ENCODE results near the gene BCKDHB. TPM values are rescaled to one million over a fixed set of nuclear protein-coding genes. Genes with fewer than 3 reads are reported as not detected.

The BCKDHB gene
- total and polyA plus RNA-seq, 2 donors (not counting 3 experiments of a cell fraction or from before 2014, with no cell fraction given): 5.6 to 12.2 TPM

GRCh38 chr6:80329496-80329895 is 223.0 kb downstream of the BCKDHB start:
- Histone ChIP-seq H3K79me2 (ENCODE audit: control insufficient read depth, insufficient read depth, low read length) (no peaks in the 10 kb centered on the region), H3K9me1 (replicated peaks; ENCODE audit: control insufficient read depth, extremely low read depth, insufficient read depth, low read length) (no peaks in the 10 kb centered on the region), H2AFZ (ENCODE audit: low read depth, low read length) (no peak overlapping the region), H3K36me3 (ENCODE audit: control insufficient read depth in 2 of 2, extremely low read depth in 1 of 2, insufficient read depth in 2 of 2, low read length in 2 of 2) (no peaks in the 10 kb centered on the region), H3K9ac (replicated peaks; ENCODE audit: extremely low read depth, insufficient read depth, low read length) (no peak overlapping the region), H3K27me3 (ENCODE audit: control insufficient read depth in 2 of 2, insufficient read depth in 2 of 2, low read length in 2 of 2) (no peaks in the 10 kb centered on the region), H3K9me3 (replicated peaks; ENCODE audit: control insufficient read depth, insufficient read depth, low read length) (no peaks in the 10 kb centered on the region), H3K27ac (ENCODE audit: insufficient read depth, low read depth, low read length) (no peak overlapping the region), H3K4me1 (ENCODE audit: control insufficient read depth, extremely low read depth, insufficient read depth, low read length) (no peaks in the 10 kb centered on the region), H3K4me2 (ENCODE audit: insufficient read depth, low read length) (no peak overlapping the region), H4K20me1 (replicated peaks; ENCODE audit: control insufficient read depth, extremely low read depth, insufficient read depth, low read length) (no peaks in the 10 kb centered on the region), H3K4me3 (replicated peaks in 1 of 3; ENCODE audit: insufficient read depth in 1 of 3, low read depth in 1 of 3, low read length in 3 of 3) (no peak overlapping the region)
- CTCF ChIA-PET: no interaction called here
- FAIRE-seq: no peak
- no peak for DNase-seq (ENCODE audit: low read depth, low spot score)
- BruUV-seq (replicated peaks): no TSS peak
- intact Hi-C loops (cut with micrococcal nuclease): no loop called here
- no peak for TF ChIP-seq POLR2AphosphoS5 (IDR thresholded peaks at IDR 0.05; ENCODE audit: insufficient read depth, low read depth, low read length)
- TF ChIP-seq EZH2 (IDR thresholded peaks at IDR 0.05; ENCODE audit: borderline replicate concordance, low read depth, low read length, severe bottlenecking): no peak
- no peak for TF ChIP-seq JUN (IDR thresholded peaks at IDR 0.05; ENCODE audit: borderline replicate concordance, insufficient read depth, insufficient read length, low read depth)
- TF ChIP-seq FOS (IDR thresholded peaks at IDR 0.05; ENCODE audit: borderline replicate concordance, insufficient read depth, low read length): no peak
- dilution Hi-C loops (cut with MboI; ENCODE audit: extremely low pct_ligation_motif_present, low sequenced_read_pairs): no loop called here
- POLR2A ChIA-PET: no interaction called here

DNA sequence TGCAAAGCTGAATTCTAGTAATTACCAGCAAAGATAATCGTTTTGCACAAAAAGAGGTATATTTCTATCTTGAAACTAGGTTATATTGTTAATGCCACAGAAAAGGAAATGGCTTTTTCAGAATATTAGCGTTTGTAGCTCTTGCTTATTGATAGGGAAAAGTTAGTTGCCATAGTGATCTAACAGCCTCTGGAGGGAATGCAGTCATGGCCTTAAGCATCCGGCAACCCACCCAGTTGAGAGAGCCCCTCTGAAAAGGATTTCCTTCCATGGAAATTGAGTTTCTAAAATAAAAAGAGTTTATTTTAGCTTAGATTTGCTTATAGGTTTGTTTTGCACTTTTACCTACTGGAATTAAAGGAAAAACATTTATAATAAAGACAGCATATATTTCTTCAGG is 224.5 kb downstream of the BCKDHB start:
- FAIRE-seq (no peak), DNase-seq (ENCODE audit: low read depth, low spot score) (no peak)
- H2AFZ ChIP-seq (ENCODE audit: low read depth, low read length): no peak overlapping the region
- ChIA-PET POLR2A (no interaction called here), CTCF (interaction anchor here (0.6 to 2.8 kb wide), 3 partner anchors 117 to 203 kb away, joined by 3 to 8 read pairs (median 4); no protein-coding TSS in a partner anchor)
- H3K9ac ChIP-seq (replicated peaks; ENCODE audit: extremely low read depth, insufficient read depth, low read length): no peak overlapping the region
- no peaks in the 10 kb centered on the region for H3K9me3 ChIP-seq (replicated peaks; ENCODE audit: control insufficient read depth, insufficient read depth, low read length)
- no peak overlapping the region for H3K4me2 ChIP-seq (ENCODE audit: insufficient read depth, low read length)
- H3K4me3 ChIP-seq (replicated peaks in 1 of 3; ENCODE audit: insufficient read depth in 1 of 3, low read depth in 1 of 3, low read length in 3 of 3): no peak overlapping the region
- intact Hi-C loops (cut with micrococcal nuclease) (loop anchor here (10.0 kb wide), 1 partner anchor 624 kb away; no protein-coding TSS in a partner anchor), dilution Hi-C loops (cut with MboI; ENCODE audit: extremely low pct_ligation_motif_present, low sequenced_read_pairs) (no loop called here)
- H4K20me1 ChIP-seq (replicated peaks; ENCODE audit: control insufficient read depth, extremely low read depth, insufficient read depth, low read length): no peaks in the 10 kb centered on the region
- no peaks in the 10 kb centered on the region for H3K79me2 ChIP-seq (ENCODE audit: control insufficient read depth, insufficient read depth, low read length)
- no peaks in the 10 kb centered on the region for H3K36me3 ChIP-seq (ENCODE audit: control insufficient read depth in 2 of 2, extremely low read depth in 1 of 2, insufficient read depth in 2 of 2, low read length in 2 of 2)
- no TSS peak for BruUV-seq (replicated peaks)
- no peaks in the 10 kb centered on the region for H3K9me1 ChIP-seq (replicated peaks; ENCODE audit: control insufficient read depth, extremely low read depth, insufficient read depth, low read length)
- H3K27me3 ChIP-seq (ENCODE audit: control insufficient read depth in 2 of 2, insufficient read depth in 2 of 2, low read length in 2 of 2): no peaks in the 10 kb centered on the region
- no peak overlapping the region for H3K27ac ChIP-seq (ENCODE audit: insufficient read depth, low read depth, low read length)
- H3K4me1 ChIP-seq (ENCODE audit: control insufficient read depth, extremely low read depth, insufficient read depth, low read length): no peaks in the 10 kb centered on the region
- TF ChIP-seq FOS (IDR thresholded peaks at IDR 0.05; ENCODE audit: borderline replicate concordance, insufficient read depth, low read length): no peak
- TF ChIP-seq CTCF (IDR thresholded peaks at IDR 0.05; ENCODE audit: extremely low read depth in 1 of 2, insufficient read depth in 1 of 2, low read depth in 1 of 2, low read length in 2 of 2): no peak
- TF ChIP-seq POLR2AphosphoS5 (IDR thresholded peaks at IDR 0.05; ENCODE audit: insufficient read depth, low read depth, low read length): no peak
- TF ChIP-seq MYC (IDR thresholded peaks at IDR 0.05; ENCODE audit: low read depth, low read length): no peak
- TF ChIP-seq GATA2 (IDR thresholded peaks at IDR 0.05; ENCODE audit: insufficient read depth, insufficient read length, low read depth, low read length): no peak
- no peak for TF ChIP-seq EZH2 (IDR thresholded peaks at IDR 0.05; ENCODE audit: borderline replicate concordance, low read depth, low read length, severe bottlenecking)
- no peak for TF ChIP-seq POLR2A (IDR thresholded peaks at IDR 0.05; ENCODE audit: low read depth, low read length)
- no peak for TF ChIP-seq JUN (IDR thresholded peaks at IDR 0.05; ENCODE audit: borderline replicate concordance, insufficient read depth, insufficient read length, low read depth)
- no peak for TF ChIP-seq MAX (IDR thresholded peaks at IDR 0.05; ENCODE audit: insufficient read depth, insufficient read length)

Measured in endothelial cell of umbilical vein (primary cell).